NCI-H345 treated with DMSO at 0.1 percent for 48 hours (cell line): ENCODE measurements around the gene FAM180A.
A peak's percentile ranks its signal among the peaks of the same experiment; 100 is the strongest.
"Not testable (repeated sequence)": the region's sequence is repeated elsewhere in the genome, so short reads cannot be mapped to it uniquely, and the experiment has no call there.

Experiments
- DNase-seq: peaks from one replicate; lab custom pipeline; 2025; ENCODE audit not compliant: unreplicated experiment; lab: John Stamatoyannopoulos, UW

FAM180A gene

GRCh38 chr7:135742371-135742770, 6.2 kb downstream of the FAM180A start:
- DNase-seq, result no peak

GRCh38 chr7:135741905-135742304, 6.7 kb downstream of the FAM180A start:
- no peak for DNase-seq

GRCh38 chr7:135740889-135741288, 7.7 kb downstream of the FAM180A start:
- DNase-seq, result no peak

- not testable (repeated sequence) for DNase-seq
Observed at GRCh38 chr7:135737306-135737647, 11.3 kb downstream of the FAM180A start.

GRCh38 chr7:135736586-135737305, 11.9 kb downstream of the FAM180A start:
- no peak for DNase-seq

GRCh38 chr7:135734343-135734689, 14.3 kb downstream of the FAM180A start:
- DNase-seq, result no peak

GRCh38 chr7:135733603-135734342, 14.8 kb downstream of the FAM180A start:
- DNase-seq, result no peak

GRCh38 chr7:135731131-135731530, 17.5 kb downstream of the FAM180A start:
- no peak for DNase-seq

- DNase-seq, result no peak
Observed at GRCh38 chr7:135729230-135729629, 19.4 kb downstream of the FAM180A start.

GRCh38 chr7:135728136-135728669, 20.4 kb downstream of the FAM180A start, which contains the start of gene SLC13A4:
TSS of gene SLC13A4 (minus strand) at chr7:135728186. CDS start at chr7:135727496, 690 bp downstream.
- no peak for DNase-seq

GRCh38 chr7:135726911-135727673, 21.5 kb downstream of the FAM180A start:
- no peak for DNase-seq

- DNase-seq, result no peak
Observed at GRCh38 chr7:135726276-135726788, 22.3 kb downstream of the FAM180A start.

GRCh38 chr7:135723411-135723810, 25.2 kb downstream of the FAM180A start:
- no peak for DNase-seq

- no peak for DNase-seq
Observed at GRCh38 chr7:135721198-135721820, 27.3 kb downstream of the FAM180A start.

GRCh38 chr7:135719688-135720087, 28.9 kb downstream of the FAM180A start:
- DNase-seq, result no peak

- no peak for DNase-seq
Observed at GRCh38 chr7:135718794-135719437, 29.7 kb downstream of the FAM180A start.

- no peak for DNase-seq
Observed at GRCh38 chr7:135718219-135718618, 30.4 kb downstream of the FAM180A start.

GRCh38 chr7:135717693-135718092, 30.9 kb downstream of the FAM180A start:
- DNase-seq, result no peak

GRCh38 chr7:135716677-135717238, 31.9 kb downstream of the FAM180A start:
- peak; percentile 92 for DNase-seq

GRCh38 chr7:135715673-135716072, 32.9 kb downstream of the FAM180A start:
- DNase-seq, result no peak
